Sigmoid colon (tissue), 4 donors: ENCODE measurements around the gene RRP9.
"Not testable (repeated sequence)": the region's sequence is repeated elsewhere in the genome, so short reads cannot be mapped to it uniquely, and the experiment has no call there.

ENCODE experiments used
- CTCF ChIP-seq, 4 experiments: fragments of 450-650 bp in 3 of 4; fragments of 200-600 bp in 1 of 4; IDR thresholded peaks; one replicate each; pipeline ENCODE4 v1.5.1; 2016 to 2019; ENCODE audit warnings: antibody characterized with exemption in 4 of 4, mild to moderate bottlenecking in 3 of 4, moderate library complexity in 2 of 4
- EP300 ChIP-seq, 4 donors: sonication (generic); formaldehyde crosslinking; IDR thresholded peaks; one replicate each; pipeline ENCODE4 v1.6.1; 2017; ENCODE audit warnings: antibody characterized with exemption in 4 of 4
- POLR2AphosphoS5 ChIP-seq, 4 donors: sonication (generic); formaldehyde crosslinking; IDR thresholded peaks; one replicate each; pipeline ENCODE4 v1.6.1; 2017; ENCODE audit warnings: antibody characterized with exemption in 4 of 4

- TF ChIP-seq POLR2AphosphoS5, CTCF, EP300 (IDR thresholded peaks at IDR 0.05): not testable (repeated sequence)
Observed at GRCh38 chr3:51900043-51900442, 41.7 kb downstream of the RRP9 start.
